Adrenal gland (tissue), 5 donors: ENCODE data around the gene GPC6.

Experiments
- POLR2A ChIP-seq, 2 donors: fragments of 450-650 bp; IDR thresholded peaks; one replicate each; pipeline ENCODE4 v1.6.1; 2017; ENCODE audit warnings: antibody characterized with exemption in 2 of 2, mild to moderate bottlenecking in 2 of 2, moderate library complexity in 1 of 2
- TF ChIP-seq, protein P1 (sequence below), 6 experiments: fragments of 450-650 bp in 4 of 6; fragments of 200-600 bp in 2 of 6; sonication (generic) in 1 of 6; IDR thresholded peaks; 1 replicate in 5 of 6; 2 replicates in 1 of 6; pipeline versions ENCODE4 v1.5.1 to v1.8.0; 2016 to 2021; ENCODE audit warnings: antibody characterized with exemption in 6 of 6, mild to moderate bottlenecking in 2 of 6, moderate library complexity in 1 of 6
- donor health status: DM: no; HTN: no; CAD: no.

DNA sequence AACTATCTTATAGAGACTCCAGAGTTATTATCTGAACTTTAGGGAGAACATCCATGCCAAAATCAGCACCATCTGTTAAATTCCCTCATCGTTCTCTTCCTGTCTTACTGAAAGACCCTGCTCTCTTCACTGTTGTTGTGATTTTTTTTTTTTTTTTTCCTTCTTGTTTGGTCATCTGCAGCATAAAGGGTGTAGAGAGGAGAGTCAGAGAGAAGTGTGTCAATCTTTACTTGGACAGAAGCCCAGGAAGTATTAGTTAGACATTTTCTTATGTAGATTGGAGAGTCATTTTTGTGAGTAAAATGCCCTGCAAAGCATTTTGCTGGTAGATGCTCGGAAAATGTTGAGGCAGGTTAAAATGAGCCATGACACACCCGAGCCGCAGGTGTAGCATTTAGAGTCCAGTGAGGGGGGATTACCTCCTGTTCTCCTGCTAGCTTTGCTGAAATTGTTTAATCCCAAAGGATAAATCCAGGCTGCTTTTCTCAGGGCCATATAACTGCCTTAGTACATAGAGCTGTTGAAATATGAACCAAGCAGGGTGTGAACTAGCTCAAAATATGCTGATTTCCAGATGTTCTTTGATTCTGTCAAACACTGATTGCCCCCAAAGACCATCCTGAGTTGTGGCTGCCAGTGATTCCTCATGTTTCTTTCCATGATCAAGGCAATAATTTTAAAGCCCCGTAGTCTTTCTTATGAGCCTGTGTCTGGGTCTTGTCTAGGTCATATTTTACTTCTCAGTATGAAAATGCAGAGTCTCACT is 1109.3 kb downstream of the GPC6 start:
- no peak for TF ChIP-seq POLR2A (IDR thresholded peaks at IDR 0.05)
- TF ChIP-seq, protein P1, sequence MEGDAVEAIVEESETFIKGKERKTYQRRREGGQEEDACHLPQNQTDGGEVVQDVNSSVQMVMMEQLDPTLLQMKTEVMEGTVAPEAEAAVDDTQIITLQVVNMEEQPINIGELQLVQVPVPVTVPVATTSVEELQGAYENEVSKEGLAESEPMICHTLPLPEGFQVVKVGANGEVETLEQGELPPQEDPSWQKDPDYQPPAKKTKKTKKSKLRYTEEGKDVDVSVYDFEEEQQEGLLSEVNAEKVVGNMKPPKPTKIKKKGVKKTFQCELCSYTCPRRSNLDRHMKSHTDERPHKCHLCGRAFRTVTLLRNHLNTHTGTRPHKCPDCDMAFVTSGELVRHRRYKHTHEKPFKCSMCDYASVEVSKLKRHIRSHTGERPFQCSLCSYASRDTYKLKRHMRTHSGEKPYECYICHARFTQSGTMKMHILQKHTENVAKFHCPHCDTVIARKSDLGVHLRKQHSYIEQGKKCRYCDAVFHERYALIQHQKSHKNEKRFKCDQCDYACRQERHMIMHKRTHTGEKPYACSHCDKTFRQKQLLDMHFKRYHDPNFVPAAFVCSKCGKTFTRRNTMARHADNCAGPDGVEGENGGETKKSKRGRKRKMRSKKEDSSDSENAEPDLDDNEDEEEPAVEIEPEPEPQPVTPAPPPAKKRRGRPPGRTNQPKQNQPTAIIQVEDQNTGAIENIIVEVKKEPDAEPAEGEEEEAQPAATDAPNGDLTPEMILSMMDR (IDR thresholded peaks at IDR 0.05) = no peak
